CD4-positive, alpha-beta T cell treated with Interleukin-21 for 1 hour (primary cell): ENCODE measurements around the gene UBL7.
"Not testable (repeated sequence)": the region's sequence is repeated elsewhere in the genome, so short reads cannot be mapped to it uniquely, and the experiment has no call there.

Experiments
- DNase-seq: peaks from one replicate; pipeline ENCODE4 v3.0.0-alpha.2; 2020

Gene UBL7

GRCh38 chr15:74463634-74464033 is 2.7 kb upstream of the UBL7 start:
- no peak for DNase-seq

- DNase-seq: no peak
Measured at GRCh38 chr15:74461847-74462511, 1.0 kb upstream of the UBL7 start.

- no peak for DNase-seq
Measured at GRCh38 chr15:74460298-74460697, 662 bp downstream of the UBL7 start.

GRCh38 chr15:74459798-74460197 is 1.2 kb downstream of the UBL7 start:
- not testable (repeated sequence) for DNase-seq

- DNase-seq: no peak
Measured at GRCh38 chr15:74458473-74458872, 2.5 kb downstream of the UBL7 start.

GRCh38 chr15:74457036-74457435 is 3.9 kb downstream of the UBL7 start:
- DNase-seq: not testable (repeated sequence)

GRCh38 chr15:74454764-74455500 is 6.0 kb downstream of the UBL7 start:
- no peak for DNase-seq

GRCh38 chr15:74453925-74454763 is 6.8 kb downstream of the UBL7 start:
- no peak for DNase-seq

- no peak for DNase-seq
Measured at GRCh38 chr15:74451861-74452835, 8.8 kb downstream of the UBL7 start.

GRCh38 chr15:74451322-74451721 is 9.6 kb downstream of the UBL7 start:
- no peak for DNase-seq

- no peak for DNase-seq
Measured at GRCh38 chr15:74449643-74450205, 11.2 kb downstream of the UBL7 start.

GRCh38 chr15:74449095-74449494 is 11.9 kb downstream of the UBL7 start:
- DNase-seq: no peak

- DNase-seq: no peak
Measured at GRCh38 chr15:74445816-74446763, 14.9 kb downstream of the UBL7 start.

- no peak for DNase-seq
Measured at GRCh38 chr15:74444106-74445062, 16.6 kb downstream of the UBL7 start.

GRCh38 chr15:74443100-74443909 is 17.7 kb downstream of the UBL7 start:
- DNase-seq: no peak

GRCh38 chr15:74442604-74443003 is 18.4 kb downstream of the UBL7 start:
- no peak for DNase-seq

GRCh38 chr15:74442063-74442462 is 18.9 kb downstream of the UBL7 start:
- DNase-seq: no peak

GRCh38 chr15:74441248-74441941 is 19.6 kb downstream of the UBL7 start:
- no peak for DNase-seq
